Measurements from ENCODE around the gene ABCA8. TPM values are rescaled to one million over a fixed set of nuclear protein-coding genes. Genes with fewer than 3 reads are reported as not detected.
"Not testable (repeated sequence)": the region's sequence is repeated elsewhere in the genome, so short reads cannot be mapped to it uniquely, and the experiment has no call there.

Gene ABCA8
- total and polyA plus RNA-seq, 5 donors = 41.1 to 93.2 (median 74.3) TPM

DNA sequence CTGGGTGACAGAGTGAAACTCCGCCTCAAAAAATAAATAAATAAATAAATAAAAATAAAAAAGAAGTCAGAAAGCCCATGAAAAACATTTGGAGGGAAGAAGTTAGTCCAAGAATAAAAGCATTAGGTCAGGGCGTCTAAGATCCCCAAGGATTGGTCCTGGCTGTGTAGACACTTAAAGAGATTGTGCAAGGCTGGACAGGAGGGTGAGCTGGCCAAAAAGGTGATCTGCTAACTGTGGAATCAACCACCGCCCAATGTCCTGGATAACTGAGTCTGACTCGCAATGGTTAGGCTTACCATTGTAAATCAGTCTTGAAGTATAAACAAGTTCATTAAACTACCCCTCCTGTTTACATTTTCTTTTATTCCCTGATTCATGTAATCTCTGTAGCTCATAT lies 8.8 kb upstream of the ABCA8 start:
- intact Hi-C loops (cut with DNase I) = no loop called here
- DNase-seq (peak in 2 of 3 donors; percentile 27 to 63), ATAC-seq (peak in 1 of 2 donors; percentile 37)
- H3K27ac ChIP-seq (ENCODE audit: low read length) = no peak overlapping the region
- H3K4me3 ChIP-seq (ENCODE audit: low read length) = no peak overlapping the region
- H3K4me1 ChIP-seq (ENCODE audit: control insufficient read depth, insufficient read depth, low read length) = no peaks in the 10 kb centered on the region
- 83% methylated on average over 4 of the region's 4 CpGs for WGBS
- H3K9me3 ChIP-seq (ENCODE audit: control insufficient read depth, low read length) = no peaks in the 10 kb centered on the region
- no peaks in the 10 kb centered on the region for H3K27me3 ChIP-seq (ENCODE audit: control insufficient read depth, insufficient read depth)

GRCh38 chr17:68961214-68961882 lies 6.2 kb upstream of the ABCA8 start:
- H3K4me1 ChIP-seq (ENCODE audit: control insufficient read depth, insufficient read depth, low read length) = no peaks in the 10 kb centered on the region
- intact Hi-C loops (cut with DNase I) = no loop called here
- H3K9me3 ChIP-seq (ENCODE audit: control insufficient read depth, low read length) = no peaks in the 10 kb centered on the region
- 36% methylated on average over 9 of the region's 9 CpGs for WGBS
- H3K27me3 ChIP-seq (ENCODE audit: control insufficient read depth, insufficient read depth) = no peaks in the 10 kb centered on the region
- H3K27ac ChIP-seq (ENCODE audit: low read length) = peak overlapping the region; percentile 9
- ATAC-seq (peak; percentile 81 to 96), DNase-seq (peak; percentile 61 to 86 (median 76))
- H3K4me3 ChIP-seq (ENCODE audit: low read length) = no peak overlapping the region

DNA sequence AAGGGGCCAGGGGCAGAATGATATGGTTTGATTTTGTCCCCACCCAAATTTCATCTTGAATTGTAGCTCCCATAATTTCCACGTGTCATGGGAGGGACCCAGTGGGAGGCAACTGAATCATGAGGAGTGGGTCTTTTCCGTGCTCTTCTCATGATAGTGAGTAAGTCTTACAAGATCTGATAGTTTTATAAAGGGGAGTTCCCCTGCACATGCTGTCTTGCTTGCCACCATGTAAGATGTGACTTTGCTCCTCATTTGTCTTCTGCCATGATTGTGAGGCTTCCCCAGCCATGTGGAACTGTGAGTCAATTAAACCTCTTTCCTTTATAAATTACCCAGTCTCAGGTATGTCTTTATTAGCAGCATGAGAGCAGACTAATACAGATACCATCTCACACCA lies 3.9 kb upstream of the ABCA8 start:
- WGBS = 98% methylated on average over 2 of the region's 2 CpGs
- H3K27ac ChIP-seq (ENCODE audit: low read length); H3K4me3 ChIP-seq (ENCODE audit: low read length); H3K4me1 ChIP-seq (ENCODE audit: control insufficient read depth, insufficient read depth, low read length); H3K27me3 ChIP-seq (ENCODE audit: control insufficient read depth, insufficient read depth); ATAC-seq; intact Hi-C loops (cut with DNase I); H3K9me3 ChIP-seq (ENCODE audit: control insufficient read depth, low read length); DNase-seq: not testable (repeated sequence)

- Histone ChIP-seq H3K27me3 (ENCODE audit: control insufficient read depth, insufficient read depth) (no peaks in the 10 kb centered on the region), H3K27ac (ENCODE audit: low read length) (no peak overlapping the region), H3K4me1 (ENCODE audit: control insufficient read depth, insufficient read depth, low read length) (no peaks in the 10 kb centered on the region), H3K9me3 (ENCODE audit: control insufficient read depth, low read length) (no peaks in the 10 kb centered on the region), H3K4me3 (ENCODE audit: low read length) (no peak overlapping the region)
- intact Hi-C loops (cut with DNase I) = no loop called here
- 98% methylated on average over 1 of the region's 1 CpG for WGBS
- ATAC-seq = no peak
- no peak for DNase-seq
These were observed 2.8 kb upstream of the ABCA8 start for GRCh38 chr17:68957944-68958343.

DNA sequence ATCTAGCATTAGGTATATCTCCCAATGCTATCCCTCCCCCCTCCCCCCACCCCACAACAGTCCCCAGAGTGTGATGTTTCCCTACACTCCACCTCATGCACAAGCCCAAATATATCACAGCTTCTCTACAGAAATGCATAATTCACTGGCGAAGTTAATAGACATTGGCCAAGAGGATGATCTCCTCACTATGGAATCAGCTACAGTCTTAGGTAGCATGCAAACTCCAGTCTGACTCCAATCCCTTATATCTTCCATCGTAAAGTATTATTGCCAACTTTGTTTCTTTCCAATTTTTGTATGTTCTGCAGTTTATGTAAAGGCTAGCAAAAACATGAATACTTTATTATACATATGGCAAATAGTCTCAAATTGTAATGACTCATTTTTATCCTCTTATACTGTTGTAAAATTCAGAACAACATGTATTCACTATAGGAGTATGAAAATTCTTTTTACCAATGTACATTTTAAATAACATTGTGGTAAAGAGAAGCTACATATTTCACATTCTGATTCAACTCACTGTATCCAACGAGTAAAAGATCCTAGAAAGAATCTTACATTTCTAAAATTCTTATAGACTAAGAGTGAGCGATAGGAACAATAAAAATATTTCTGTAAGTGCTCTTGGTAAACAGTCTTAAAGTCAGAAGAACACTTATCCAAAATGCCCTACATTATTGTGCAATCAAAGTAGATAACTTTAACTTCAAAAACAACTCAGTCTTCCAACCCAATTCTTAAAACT lies 871 bp downstream of the ABCA8 start:
- H3K4me3 ChIP-seq (ENCODE audit: low read length) = peak overlapping the region; percentile 45
- ATAC-seq = peak; percentile 22 to 36
- H3K27me3 ChIP-seq (ENCODE audit: control insufficient read depth, insufficient read depth) = no peaks in the 10 kb centered on the region
- H3K9me3 ChIP-seq (ENCODE audit: control insufficient read depth, low read length) = no peaks in the 10 kb centered on the region
- no peak overlapping the region for H3K27ac ChIP-seq (ENCODE audit: low read length)
- WGBS = 27% methylated on average over 4 of the region's 4 CpGs
- intact Hi-C loops (cut with DNase I) = no loop called here
- no peaks in the 10 kb centered on the region for H3K4me1 ChIP-seq (ENCODE audit: control insufficient read depth, insufficient read depth, low read length)
- no peak for DNase-seq

DNA sequence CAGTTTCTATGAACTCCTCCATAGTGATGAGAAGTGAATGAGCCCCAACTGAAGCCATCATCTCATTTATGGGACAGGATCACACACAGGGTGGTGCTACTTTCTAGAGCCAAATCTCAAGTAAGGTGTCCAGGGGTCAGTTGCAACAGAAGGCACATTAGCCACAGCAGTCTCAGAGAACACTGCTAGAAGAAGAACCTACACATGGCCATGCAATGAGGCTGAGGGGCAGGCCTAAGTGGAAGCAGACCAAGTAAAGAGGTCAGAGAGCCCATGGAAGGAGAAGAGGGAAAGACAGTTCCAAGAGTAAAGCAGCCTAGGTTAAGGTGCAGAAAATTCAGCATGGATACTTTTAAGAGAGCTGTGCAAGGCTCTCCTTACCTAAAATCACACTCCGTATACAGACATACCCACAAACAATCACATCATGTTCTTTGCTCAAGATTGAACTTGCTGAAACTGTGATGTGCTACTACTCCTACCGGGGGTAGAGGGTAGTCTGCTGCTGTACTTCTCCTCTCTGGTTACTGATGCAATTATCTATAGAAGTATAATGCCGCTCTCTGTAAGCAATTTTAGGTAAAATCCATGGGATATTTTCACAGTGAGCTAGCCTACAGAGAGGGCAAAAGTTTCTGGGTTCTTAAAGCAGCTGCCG lies 1.7 kb downstream of the ABCA8 start:
- H3K27ac ChIP-seq (ENCODE audit: low read length) = peak overlapping the region; percentile 25
- peak overlapping the region; percentile 45 for H3K4me3 ChIP-seq (ENCODE audit: low read length)
- H3K27me3 ChIP-seq (ENCODE audit: control insufficient read depth, insufficient read depth) = no peaks in the 10 kb centered on the region
- intact Hi-C loops (cut with DNase I) = no loop called here
- DNase-seq = no peak
- peak in 1 of 2 donors; percentile 40 for ATAC-seq
- H3K9me3 ChIP-seq (ENCODE audit: control insufficient read depth, low read length) = no peaks in the 10 kb centered on the region
- 58% methylated on average over 4 of the region's 4 CpGs for WGBS
- H3K4me1 ChIP-seq (ENCODE audit: control insufficient read depth, insufficient read depth, low read length) = no peaks in the 10 kb centered on the region

- H3K4me1 ChIP-seq (ENCODE audit: control insufficient read depth, insufficient read depth, low read length) = no peaks in the 10 kb centered on the region
- H3K4me3 ChIP-seq (ENCODE audit: low read length) = peak overlapping the region; percentile 4
- no peaks in the 10 kb centered on the region for H3K27me3 ChIP-seq (ENCODE audit: control insufficient read depth, insufficient read depth)
- 69% methylated on average over 4 of the region's 4 CpGs for WGBS
- no peak overlapping the region for H3K27ac ChIP-seq (ENCODE audit: low read length)
- intact Hi-C loops (cut with DNase I) = no loop called here
- DNase-seq (no peak), ATAC-seq (peak; percentile 44 to 62)
- no peaks in the 10 kb centered on the region for H3K9me3 ChIP-seq (ENCODE audit: control insufficient read depth, low read length)
These were observed 4.5 kb downstream of the ABCA8 start for GRCh38 chr17:68950725-68951124.

DNA sequence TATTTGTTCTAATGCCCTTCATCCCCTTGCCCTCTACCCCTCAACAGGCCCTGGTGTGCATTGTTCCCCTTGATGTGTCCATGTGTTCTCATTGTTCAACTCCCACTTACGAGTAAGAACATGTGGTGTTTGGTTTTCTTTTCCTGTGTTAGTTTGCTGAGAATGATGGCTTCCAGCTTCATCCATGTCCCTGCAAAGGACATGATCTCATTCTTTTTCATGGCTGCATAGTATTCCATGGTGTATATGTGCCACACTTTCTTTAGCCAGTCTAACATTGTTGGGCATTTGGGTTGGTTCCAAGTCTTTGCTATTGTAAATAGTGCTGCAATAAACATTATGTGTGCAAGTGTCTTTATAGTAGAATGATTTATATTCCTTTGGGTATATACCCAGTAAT lies 7.3 kb downstream of the ABCA8 start:
- H3K4me3 ChIP-seq (ENCODE audit: low read length); H3K27me3 ChIP-seq (ENCODE audit: control insufficient read depth, insufficient read depth); H3K9me3 ChIP-seq (ENCODE audit: control insufficient read depth, low read length); ATAC-seq; H3K27ac ChIP-seq (ENCODE audit: low read length); DNase-seq; H3K4me1 ChIP-seq (ENCODE audit: control insufficient read depth, insufficient read depth, low read length); intact Hi-C loops (cut with DNase I): not testable (repeated sequence)
- WGBS = 96% methylated on average over 1 of the region's 1 CpG

GRCh38 chr17:68944435-68945035 lies 10.7 kb downstream of the ABCA8 start:
- Histone ChIP-seq H3K27me3 (ENCODE audit: control insufficient read depth, insufficient read depth) (no peaks in the 10 kb centered on the region), H3K9me3 (ENCODE audit: control insufficient read depth, low read length) (no peaks in the 10 kb centered on the region), H3K4me3 (ENCODE audit: low read length) (no peak overlapping the region), H3K27ac (ENCODE audit: low read length) (no peak overlapping the region), H3K4me1 (ENCODE audit: control insufficient read depth, insufficient read depth, low read length) (no peaks in the 10 kb centered on the region)
- DNase-seq (no peak), ATAC-seq (no peak)
- intact Hi-C loops (cut with DNase I) = no loop called here
- WGBS = 73% methylated on average over 6 of the region's 6 CpGs

GRCh38 chr17:68943812-68944182 lies 11.4 kb downstream of the ABCA8 start:
- ATAC-seq; DNase-seq; H3K4me1 ChIP-seq (ENCODE audit: control insufficient read depth, insufficient read depth, low read length); H3K4me3 ChIP-seq (ENCODE audit: low read length); H3K27ac ChIP-seq (ENCODE audit: low read length); intact Hi-C loops (cut with DNase I); H3K9me3 ChIP-seq (ENCODE audit: control insufficient read depth, low read length); H3K27me3 ChIP-seq (ENCODE audit: control insufficient read depth, insufficient read depth): not testable (repeated sequence)
- 94% methylated on average over 2 of the region's 2 CpGs for WGBS
